MM.1S (cell line): ENCODE results near the gene EPHB1.

Experiments
- CTCF ChIP-seq: fragments of 300-600 bp; sonication (generic); IDR thresholded peaks from 2 replicates; pipeline ENCODE4 v1.5.1; 2016; ENCODE audit warnings: antibody characterized with exemption, low read length, mixed read lengths
- EZH2phosphoT487 ChIP-seq: fragments of 300-600 bp; sonication (generic); IDR thresholded peaks from 2 replicates; pipeline ENCODE4 v1.6.1; 2018; ENCODE audit warnings: antibody characterized with exemption, low read length

- TF ChIP-seq CTCF (no peak), EZH2phosphoT487 (no peak)
Observed at GRCh38 chr3:135055449-135055848, 260.4 kb downstream of the EPHB1 start.
